Osteocyte (in vitro differentiated cells): ENCODE results near the gene UXS1. TPM values are rescaled to one million over a fixed set of nuclear protein-coding genes. Genes with fewer than 3 reads are reported as not detected.

Experiments
- DNase-seq: peaks from one replicate; pipeline ENCODE4 v3.0.0; 2021; ENCODE audit warnings: mixed read lengths; ENCODE audit not compliant: unreplicated experiment; ENCODE audit errors: extremely low spot score
- H3K27ac Mint-ChIP-seq: one replicate; pipeline ENCODE4 v1.8.0; 2021; ENCODE audit warnings: mild to moderate bottlenecking, mixed read lengths; ENCODE audit not compliant: unreplicated experiment
- H3K27me3 Mint-ChIP-seq: one replicate; pipeline ENCODE4 v1.8.0; 2021; ENCODE audit warnings: mixed read lengths; ENCODE audit not compliant: unreplicated experiment
- H3K36me3 Mint-ChIP-seq: one replicate; pipeline ENCODE4 v1.8.0; 2021; ENCODE audit warnings: mixed read lengths; ENCODE audit not compliant: unreplicated experiment
- H3K4me1 Mint-ChIP-seq: one replicate; pipeline ENCODE4 v1.8.0; 2021; ENCODE audit warnings: mixed read lengths; ENCODE audit not compliant: unreplicated experiment
- H3K4me3 Mint-ChIP-seq: one replicate; pipeline ENCODE4 v1.8.0; 2021; ENCODE audit warnings: mild to moderate bottlenecking, moderate library complexity, mixed read lengths; ENCODE audit not compliant: unreplicated experiment
- H3K9me3 Mint-ChIP-seq: one replicate; pipeline ENCODE4 v1.8.0; 2021; ENCODE audit warnings: mixed read lengths; ENCODE audit not compliant: unreplicated experiment
- total RNA-seq: library from RNA; stranded (reverse); gene quantifications from 2 replicates; pipeline ENCODE4 v1.2.1, GENCODE V29; 2021
- TF ChIP-seq, protein P1 (sequence below): fragments of 200-600 bp; sonication (generic); IDR thresholded peaks from 2 replicates; pipeline ENCODE4 v1.5.0; 2021; ENCODE audit warnings: antibody characterized with exemption, mild to moderate bottlenecking, moderate library complexity

UXS1 gene
- total RNA-seq, 1 donor from 2014 or later: 23.2 TPM

DNA sequence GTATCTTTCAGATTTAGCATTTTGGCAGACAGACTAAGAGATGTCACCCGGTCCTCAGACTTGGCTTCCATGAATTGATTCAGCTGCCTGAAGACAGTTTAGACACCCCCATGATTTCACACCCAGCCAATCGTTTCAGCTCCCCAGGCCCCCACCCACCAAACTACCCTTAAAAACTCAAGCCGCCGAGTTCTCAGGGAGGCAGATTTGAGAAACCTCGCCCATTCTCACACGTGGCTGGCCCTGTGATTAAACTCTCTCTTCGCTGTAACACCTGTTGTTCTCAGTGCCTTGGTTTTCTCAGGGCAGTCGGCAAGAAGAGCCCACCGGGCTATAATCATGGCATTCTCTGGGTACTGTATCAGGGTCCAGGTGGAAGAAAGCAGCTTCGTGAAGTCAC is 35.2 kb downstream of the UXS1 start:
- TF ChIP-seq, protein P1, sequence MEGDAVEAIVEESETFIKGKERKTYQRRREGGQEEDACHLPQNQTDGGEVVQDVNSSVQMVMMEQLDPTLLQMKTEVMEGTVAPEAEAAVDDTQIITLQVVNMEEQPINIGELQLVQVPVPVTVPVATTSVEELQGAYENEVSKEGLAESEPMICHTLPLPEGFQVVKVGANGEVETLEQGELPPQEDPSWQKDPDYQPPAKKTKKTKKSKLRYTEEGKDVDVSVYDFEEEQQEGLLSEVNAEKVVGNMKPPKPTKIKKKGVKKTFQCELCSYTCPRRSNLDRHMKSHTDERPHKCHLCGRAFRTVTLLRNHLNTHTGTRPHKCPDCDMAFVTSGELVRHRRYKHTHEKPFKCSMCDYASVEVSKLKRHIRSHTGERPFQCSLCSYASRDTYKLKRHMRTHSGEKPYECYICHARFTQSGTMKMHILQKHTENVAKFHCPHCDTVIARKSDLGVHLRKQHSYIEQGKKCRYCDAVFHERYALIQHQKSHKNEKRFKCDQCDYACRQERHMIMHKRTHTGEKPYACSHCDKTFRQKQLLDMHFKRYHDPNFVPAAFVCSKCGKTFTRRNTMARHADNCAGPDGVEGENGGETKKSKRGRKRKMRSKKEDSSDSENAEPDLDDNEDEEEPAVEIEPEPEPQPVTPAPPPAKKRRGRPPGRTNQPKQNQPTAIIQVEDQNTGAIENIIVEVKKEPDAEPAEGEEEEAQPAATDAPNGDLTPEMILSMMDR: no peak
- Mint-ChIP-seq H3K27me3 (no peaks in the 10 kb centered on the region), H3K4me1 (no peaks in the 10 kb centered on the region), H3K36me3 (peaks cover 24% of the 10 kb centered on the region), H3K27ac (no peak overlapping the region), H3K4me3 (no peak overlapping the region), H3K9me3 (peaks cover 14% of the 10 kb centered on the region)
- DNase-seq: no peak

DNA sequence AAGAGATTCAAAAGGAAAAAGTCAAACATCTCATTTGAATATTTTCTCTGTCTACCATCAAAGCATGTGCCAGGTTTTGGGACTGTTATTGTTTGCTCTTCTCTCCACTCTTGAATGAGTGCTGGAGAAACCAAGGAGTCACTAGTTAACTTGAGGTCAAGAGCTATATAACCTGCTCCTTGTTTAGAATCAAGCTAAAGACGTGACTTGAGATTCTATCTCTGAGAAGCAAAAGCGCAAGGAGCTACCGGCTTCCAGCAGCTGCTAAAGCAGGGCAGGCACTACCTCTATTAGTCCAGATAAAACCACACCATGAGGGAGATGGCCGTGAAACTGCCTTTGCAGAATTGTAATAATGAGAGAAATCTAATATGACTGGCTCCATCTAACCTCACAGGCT is 36.0 kb downstream of the UXS1 start:
- Mint-ChIP-seq H3K27ac (no peak overlapping the region), H3K36me3 (peaks cover 29% of the 10 kb centered on the region), H3K9me3 (peaks cover 20% of the 10 kb centered on the region), H3K4me1 (no peaks in the 10 kb centered on the region), H3K4me3 (no peak overlapping the region), H3K27me3 (no peaks in the 10 kb centered on the region)
- no peak for DNase-seq
- TF ChIP-seq, protein P1: no peak

DNA sequence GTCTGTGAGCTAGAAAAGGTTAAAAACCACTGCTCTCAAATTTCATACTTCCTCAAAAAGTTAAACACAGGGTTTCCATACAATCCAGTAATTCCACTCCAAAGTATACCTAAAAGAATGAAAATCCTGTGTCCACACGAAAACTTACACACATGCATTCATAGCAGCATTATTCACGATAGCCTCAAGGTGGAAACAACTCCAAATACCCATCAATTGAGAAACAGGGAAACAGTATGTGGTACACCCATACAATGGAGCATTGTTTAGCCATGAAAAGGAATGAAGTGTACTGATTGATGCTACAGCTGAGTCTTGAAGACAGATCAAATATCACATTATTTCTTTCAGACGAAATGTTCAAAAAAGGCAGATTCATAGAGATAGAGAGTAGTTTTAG is 36.7 kb downstream of the UXS1 start:
- no peak overlapping the region for H3K4me3 Mint-ChIP-seq
- no peaks in the 10 kb centered on the region for H3K4me1 Mint-ChIP-seq
- TF ChIP-seq, protein P1: no peak
- DNase-seq: no peak
- peaks cover 25% of the 10 kb centered on the region for H3K9me3 Mint-ChIP-seq
- H3K36me3 Mint-ChIP-seq: peaks cover 29% of the 10 kb centered on the region
- H3K27ac Mint-ChIP-seq: no peak overlapping the region
- no peaks in the 10 kb centered on the region for H3K27me3 Mint-ChIP-seq

DNA sequence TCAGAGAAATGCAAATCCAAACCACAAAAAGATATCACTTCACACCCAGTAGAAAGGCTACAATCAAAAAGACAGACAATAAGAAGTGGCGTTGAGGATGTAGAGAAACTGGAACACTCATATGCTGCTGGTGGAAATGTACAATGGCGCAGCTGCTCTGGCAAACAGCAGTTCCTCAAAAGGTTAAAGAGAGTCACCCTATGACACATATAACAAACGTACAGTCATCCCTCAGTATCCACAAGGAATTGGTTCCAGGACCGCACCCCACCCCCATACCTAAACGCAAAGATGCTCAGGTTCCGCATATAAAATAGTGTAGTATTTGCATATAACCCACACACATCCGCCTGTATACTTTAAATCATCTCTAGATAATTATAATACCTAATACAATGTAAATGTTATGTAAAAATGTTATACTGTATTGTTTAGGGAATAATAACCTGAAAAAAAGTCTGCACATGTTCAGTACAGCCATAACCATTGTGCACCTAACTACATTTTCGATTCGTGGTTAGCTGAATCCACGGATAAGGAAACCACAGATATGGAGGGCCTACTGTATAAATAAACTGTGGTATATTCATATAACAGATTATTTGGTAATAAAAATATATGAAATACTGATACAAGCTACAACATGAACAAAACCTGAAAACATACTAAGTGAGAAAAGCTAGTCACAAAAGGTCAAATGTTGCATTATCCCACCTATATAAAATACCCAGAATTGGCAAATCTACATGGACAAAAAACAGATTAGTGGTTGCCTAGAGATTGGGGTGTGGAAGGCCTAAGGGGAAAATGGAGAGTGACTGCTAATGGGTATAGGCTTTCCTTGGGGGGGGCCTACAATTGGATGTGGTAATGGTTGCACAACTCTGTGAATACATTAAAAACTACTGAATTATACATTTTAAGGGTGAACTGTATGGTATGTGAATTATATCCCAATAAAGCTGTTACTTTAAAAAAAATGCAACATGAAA is 37.5 kb downstream of the UXS1 start:
- Mint-ChIP-seq H3K27ac (no peak overlapping the region), H3K9me3 (peaks cover 25% of the 10 kb centered on the region), H3K4me1 (no peaks in the 10 kb centered on the region), H3K4me3 (no peak overlapping the region), H3K27me3 (no peaks in the 10 kb centered on the region), H3K36me3 (peaks cover 29% of the 10 kb centered on the region)
- DNase-seq: no peak
- TF ChIP-seq, protein P1: no peak

DNA sequence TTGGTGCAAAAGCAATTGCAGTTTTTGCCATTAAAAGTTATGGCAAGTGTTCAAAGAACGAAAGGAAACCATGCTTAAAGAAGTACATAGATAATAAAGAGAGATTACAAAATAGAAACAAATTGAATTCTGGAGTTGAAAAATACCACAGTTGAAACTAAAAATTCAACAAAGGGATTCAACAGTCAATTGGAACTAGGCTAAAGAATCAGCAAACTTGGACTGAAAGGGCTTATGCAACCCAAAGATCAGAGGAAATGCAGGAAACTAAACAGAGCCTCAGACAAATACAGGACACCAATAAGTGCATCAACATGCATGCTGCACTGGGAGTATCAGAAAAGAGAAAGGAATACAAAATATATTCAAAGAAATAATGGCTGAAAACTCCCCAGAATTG is 40.3 kb downstream of the UXS1 start:
- Mint-ChIP-seq H3K36me3 (peaks cover 22% of the 10 kb centered on the region), H3K4me3 (no peak overlapping the region), H3K27me3 (no peaks in the 10 kb centered on the region), H3K9me3 (peaks cover 25% of the 10 kb centered on the region), H3K4me1 (no peaks in the 10 kb centered on the region), H3K27ac (no peak overlapping the region)
- DNase-seq: no peak
- TF ChIP-seq, protein P1: no peak
